Nephron progenitor cell (in vitro differentiated cells): ENCODE results near the gene MYO5A.

ENCODE experiments used
- DNase-seq: peaks from one replicate; pipeline ENCODE4 v3.0.0; 2021
- H3K27ac Mint-ChIP-seq: 2 replicates; pipeline ENCODE4 v1.8.0; 2021; ENCODE audit warnings: mild to moderate bottlenecking, moderate library complexity, mixed read lengths
- H3K27me3 Mint-ChIP-seq: 2 replicates; pipeline ENCODE4 v1.8.0; 2021; ENCODE audit warnings: mild to moderate bottlenecking, low read depth, mixed read lengths; ENCODE audit not compliant: poor library complexity
- H3K36me3 Mint-ChIP-seq: 2 replicates; pipeline ENCODE4 v1.8.0; 2021; ENCODE audit warnings: low read depth, mixed read lengths
- H3K4me1 Mint-ChIP-seq: 2 replicates; pipeline ENCODE4 v1.8.0; 2021; ENCODE audit warnings: mixed read lengths
- H3K4me3 Mint-ChIP-seq: 2 replicates; pipeline ENCODE4 v1.8.0; 2021; ENCODE audit warnings: mild to moderate bottlenecking, moderate library complexity, mixed read lengths
- H3K9me3 Mint-ChIP-seq: 2 replicates; pipeline ENCODE4 v1.8.0; 2021; ENCODE audit warnings: mild to moderate bottlenecking, moderate library complexity, mixed read lengths
- TF ChIP-seq, protein P1 (sequence below): fragments of 200-600 bp; sonication (generic); IDR thresholded peaks from 2 replicates; pipeline ENCODE4 v1.5.0; 2021; ENCODE audit warnings: antibody characterized with exemption

The MYO5A gene

DNA sequence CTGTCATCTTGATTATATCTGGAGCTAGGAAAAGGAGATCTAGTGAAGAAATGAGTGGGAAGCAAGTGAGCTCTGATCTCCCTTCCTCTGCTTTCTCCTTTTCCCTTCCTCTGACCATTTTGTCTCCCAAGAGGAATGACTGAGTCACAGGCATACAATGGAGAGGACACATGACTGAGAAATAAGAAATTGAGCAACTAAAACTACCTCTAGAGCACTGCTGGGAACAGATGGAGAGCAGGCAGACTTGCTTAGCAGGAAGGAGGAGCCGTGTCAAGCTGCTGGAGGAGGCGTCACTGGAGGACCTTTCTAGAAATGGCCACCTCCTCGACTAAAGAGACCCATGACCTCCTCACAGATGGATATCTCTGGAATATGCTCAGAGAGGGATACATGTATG, 166.2 kb downstream of the MYO5A start:
- DNase-seq, result no peak
- no peaks in the 10 kb centered on the region for H3K9me3 Mint-ChIP-seq
- TF ChIP-seq, protein P1, sequence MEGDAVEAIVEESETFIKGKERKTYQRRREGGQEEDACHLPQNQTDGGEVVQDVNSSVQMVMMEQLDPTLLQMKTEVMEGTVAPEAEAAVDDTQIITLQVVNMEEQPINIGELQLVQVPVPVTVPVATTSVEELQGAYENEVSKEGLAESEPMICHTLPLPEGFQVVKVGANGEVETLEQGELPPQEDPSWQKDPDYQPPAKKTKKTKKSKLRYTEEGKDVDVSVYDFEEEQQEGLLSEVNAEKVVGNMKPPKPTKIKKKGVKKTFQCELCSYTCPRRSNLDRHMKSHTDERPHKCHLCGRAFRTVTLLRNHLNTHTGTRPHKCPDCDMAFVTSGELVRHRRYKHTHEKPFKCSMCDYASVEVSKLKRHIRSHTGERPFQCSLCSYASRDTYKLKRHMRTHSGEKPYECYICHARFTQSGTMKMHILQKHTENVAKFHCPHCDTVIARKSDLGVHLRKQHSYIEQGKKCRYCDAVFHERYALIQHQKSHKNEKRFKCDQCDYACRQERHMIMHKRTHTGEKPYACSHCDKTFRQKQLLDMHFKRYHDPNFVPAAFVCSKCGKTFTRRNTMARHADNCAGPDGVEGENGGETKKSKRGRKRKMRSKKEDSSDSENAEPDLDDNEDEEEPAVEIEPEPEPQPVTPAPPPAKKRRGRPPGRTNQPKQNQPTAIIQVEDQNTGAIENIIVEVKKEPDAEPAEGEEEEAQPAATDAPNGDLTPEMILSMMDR, result no peak
- peaks cover 4% of the 10 kb centered on the region for H3K27me3 Mint-ChIP-seq
- H3K27ac Mint-ChIP-seq, result no peak overlapping the region
- no peaks in the 10 kb centered on the region for H3K4me1 Mint-ChIP-seq
- no peak overlapping the region for H3K4me3 Mint-ChIP-seq
- peaks cover 15% of the 10 kb centered on the region for H3K36me3 Mint-ChIP-seq

DNA sequence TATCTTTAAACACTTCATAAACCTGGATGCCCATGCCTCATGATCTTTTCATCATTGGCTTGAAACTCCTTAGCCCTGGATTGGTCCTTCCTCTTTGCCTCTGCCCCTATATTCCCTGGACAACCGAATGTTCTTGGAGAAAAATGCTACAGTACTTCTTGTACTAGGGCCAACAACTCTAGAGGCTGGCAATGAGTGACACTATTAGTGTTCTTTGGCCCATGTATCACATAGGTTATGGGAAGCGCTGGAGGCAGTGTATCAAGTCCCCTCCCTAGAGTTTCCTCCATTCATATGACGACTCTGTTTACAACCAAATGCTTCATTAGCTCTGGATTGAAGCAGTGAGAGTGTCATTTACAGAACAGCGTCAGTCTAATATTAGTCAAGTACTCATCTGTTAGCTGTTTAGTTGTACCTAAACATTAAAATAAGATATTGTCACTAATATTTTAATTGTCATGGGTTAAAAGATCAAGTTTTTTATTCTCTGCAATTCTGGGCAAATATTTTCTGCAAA, 166.6 kb downstream of the MYO5A start:
- H3K9me3 Mint-ChIP-seq, result no peaks in the 10 kb centered on the region
- no peaks in the 10 kb centered on the region for H3K4me1 Mint-ChIP-seq
- peaks cover 15% of the 10 kb centered on the region for H3K36me3 Mint-ChIP-seq
- no peak for DNase-seq
- no peak overlapping the region for H3K27ac Mint-ChIP-seq
- H3K27me3 Mint-ChIP-seq, result peaks cover 2% of the 10 kb centered on the region
- no peak overlapping the region for H3K4me3 Mint-ChIP-seq
- TF ChIP-seq, protein P1, result no peak

DNA sequence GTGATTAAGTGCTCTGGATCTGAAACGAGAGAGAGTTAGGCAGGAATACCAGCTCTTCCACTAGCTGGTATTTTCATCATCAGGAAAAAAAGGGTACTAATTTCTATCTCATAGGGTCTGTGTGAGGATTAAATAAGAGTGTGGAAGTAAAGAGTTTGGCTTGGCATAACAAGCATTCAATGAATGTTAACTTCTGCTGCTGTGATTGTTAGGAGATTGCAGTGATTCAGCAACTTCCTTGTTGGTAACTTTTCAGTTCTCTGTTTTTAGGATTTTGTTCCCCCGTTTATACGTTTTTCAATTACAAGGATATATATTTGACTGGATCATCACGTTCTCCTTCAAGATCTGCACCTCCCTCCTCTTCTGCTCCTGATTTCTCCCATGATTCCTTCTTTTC, 167.2 kb downstream of the MYO5A start:
- Mint-ChIP-seq H3K27ac (no peak overlapping the region), H3K9me3 (no peaks in the 10 kb centered on the region), H3K4me1 (no peaks in the 10 kb centered on the region), H3K4me3 (no peak overlapping the region), H3K27me3 (no peaks in the 10 kb centered on the region), H3K36me3 (peaks cover 15% of the 10 kb centered on the region)
- DNase-seq, result no peak
- TF ChIP-seq, protein P1, result no peak

DNA sequence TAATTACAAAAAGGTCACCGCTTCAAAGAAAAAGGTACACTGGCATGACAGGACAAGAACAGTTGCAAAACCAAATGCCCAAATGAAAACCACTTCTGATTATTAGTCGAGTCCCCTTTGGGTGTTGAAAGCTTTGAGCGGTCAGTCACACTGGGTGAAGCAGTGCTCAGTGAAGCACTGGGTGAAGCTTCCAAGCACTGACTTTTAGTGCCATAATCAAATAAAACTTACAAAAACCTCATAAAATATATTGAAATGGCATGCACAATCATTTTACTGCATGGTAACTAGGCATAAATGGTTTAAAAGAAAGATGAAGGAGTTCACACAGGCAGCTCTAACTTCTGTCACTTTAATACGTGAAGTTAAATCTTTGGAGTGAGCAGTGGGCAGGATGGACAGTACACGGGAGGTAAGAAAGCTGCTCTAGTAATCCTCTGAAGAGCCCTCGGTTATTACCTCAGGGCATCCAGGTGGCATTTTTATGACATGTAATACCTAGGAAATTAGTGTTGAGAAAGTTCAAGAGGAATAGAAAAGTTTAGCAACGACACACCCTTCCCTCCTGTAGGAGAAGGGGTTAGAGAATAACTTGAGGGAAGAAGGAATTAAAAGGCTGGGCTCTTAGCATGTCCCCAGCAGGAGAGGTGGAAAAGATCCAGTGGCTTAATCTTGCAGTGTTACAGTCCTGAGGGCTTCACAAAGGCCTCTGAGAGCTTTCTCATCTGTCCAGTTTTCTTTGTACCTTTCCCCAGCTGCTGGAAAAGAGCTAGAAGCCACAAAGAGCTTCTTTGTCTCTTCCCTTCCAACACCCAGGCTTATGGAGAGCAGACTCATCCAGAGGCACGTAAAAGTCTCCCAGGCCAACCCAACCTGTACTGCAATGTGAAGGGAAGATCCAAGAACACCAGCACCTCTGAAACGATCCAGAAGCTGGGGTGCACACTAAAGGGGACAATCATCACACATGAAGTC, 168.2 kb downstream of the MYO5A start:
- no peak for DNase-seq
- Mint-ChIP-seq H3K4me1 (no peaks in the 10 kb centered on the region), H3K4me3 (no peak overlapping the region), H3K27ac (no peak overlapping the region), H3K36me3 (peaks cover 15% of the 10 kb centered on the region), H3K9me3 (no peaks in the 10 kb centered on the region), H3K27me3 (no peaks in the 10 kb centered on the region)
- TF ChIP-seq, protein P1, result no peak

DNA sequence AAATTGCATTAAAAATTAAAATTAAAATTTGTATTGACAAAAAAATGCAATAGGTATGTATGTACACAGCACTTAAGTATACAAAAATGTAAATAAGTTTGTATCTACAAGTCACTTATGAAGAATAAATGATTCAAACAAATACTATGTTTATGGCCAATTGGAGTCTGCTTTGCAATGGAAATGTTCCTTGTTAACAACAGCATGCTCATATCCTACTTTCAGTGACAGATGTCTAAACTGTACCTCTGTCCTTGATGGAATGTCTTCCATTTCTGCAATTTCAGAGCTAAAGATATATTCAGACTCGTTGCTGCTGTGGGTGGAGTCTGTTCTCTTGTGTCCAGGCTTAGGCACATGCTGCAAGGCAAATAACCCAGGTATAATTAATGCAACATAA, 169.0 kb downstream of the MYO5A start:
- no peak overlapping the region for H3K4me3 Mint-ChIP-seq
- H3K36me3 Mint-ChIP-seq, result peaks cover 15% of the 10 kb centered on the region
- no peak overlapping the region for H3K27ac Mint-ChIP-seq
- TF ChIP-seq, protein P1, result no peak
- no peaks in the 10 kb centered on the region for H3K4me1 Mint-ChIP-seq
- H3K9me3 Mint-ChIP-seq, result no peaks in the 10 kb centered on the region
- no peak for DNase-seq
- H3K27me3 Mint-ChIP-seq, result no peaks in the 10 kb centered on the region
